Effector memory CD4-positive, alpha-beta T cell (primary cell): ENCODE data around the gene TMEM209.
"Not testable (repeated sequence)": the region's sequence is repeated elsewhere in the genome, so short reads cannot be mapped to it uniquely, and the experiment has no call there.

Experiments
- DNase-seq, 3 donors: peaks; one replicate each; pipeline ENCODE4 v3.0.0-alpha.2; 2020
- H3K27ac ChIP-seq: 2 replicates; pipeline ENCODE4 v1.7.0; 2013; ENCODE audit warnings: mild to moderate bottlenecking, low read length, moderate library complexity; ENCODE audit not compliant: insufficient read depth, poor library complexity, severe bottlenecking
- H3K27me3 ChIP-seq: replicated peaks from 2 replicates; pipeline ENCODE4 v1.7.0; 2013; ENCODE audit warnings: mild to moderate bottlenecking, low read length; ENCODE audit not compliant: insufficient read depth, control insufficient read depth, poor library complexity, severe bottlenecking
- H3K36me3 ChIP-seq: 2 replicates; pipeline ENCODE4 v1.7.0; 2013; ENCODE audit warnings: mild to moderate bottlenecking, low read length, moderate library complexity; ENCODE audit not compliant: control insufficient read depth, insufficient read depth
- H3K4me1 ChIP-seq: 2 replicates; pipeline ENCODE4 v1.7.0; 2013; ENCODE audit warnings: low read length, mild to moderate bottlenecking; ENCODE audit not compliant: control insufficient read depth, insufficient read depth, poor library complexity, severe bottlenecking
- H3K4me3 ChIP-seq: 2 replicates; pipeline ENCODE4 v1.7.0; 2013; ENCODE audit warnings: low read length, low read depth, mild to moderate bottlenecking; ENCODE audit not compliant: insufficient read depth, poor library complexity, severe bottlenecking
- H3K9me3 ChIP-seq: 2 replicates; pipeline ENCODE4 v1.7.0; 2013; ENCODE audit warnings: mild to moderate bottlenecking, low read length, moderate library complexity; ENCODE audit not compliant: control insufficient read depth

TMEM209 gene

DNA sequence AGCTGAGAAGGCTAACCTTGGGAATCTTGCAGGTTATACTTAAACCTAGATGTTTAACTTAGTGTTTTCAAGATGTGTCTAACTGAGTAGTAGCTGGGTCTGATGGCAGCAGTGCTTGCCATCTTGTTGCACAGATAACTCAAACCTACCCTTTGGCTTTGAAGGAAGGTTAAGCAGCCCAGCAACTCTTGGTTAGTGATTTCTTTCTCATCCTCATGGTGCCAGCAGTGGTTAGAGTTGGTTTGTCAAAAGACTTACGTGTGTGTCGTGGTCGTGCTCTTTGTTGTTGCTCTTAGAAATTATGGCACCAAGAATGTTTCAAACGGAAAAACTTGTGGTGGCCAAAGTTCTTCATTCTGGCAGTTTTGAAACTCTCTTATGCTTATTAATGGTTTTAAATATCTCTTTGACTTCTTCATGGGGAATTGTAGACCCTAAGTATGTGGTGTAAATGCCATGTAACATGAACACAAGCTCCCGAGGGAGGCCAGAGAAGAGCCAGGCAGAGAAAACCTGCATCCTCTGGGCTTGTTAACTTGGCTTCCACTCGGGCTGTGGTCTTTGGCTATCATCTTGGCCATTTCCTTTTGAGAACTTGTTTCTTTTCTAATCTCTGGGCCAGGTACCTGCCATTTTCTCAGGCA, 73.9 kb downstream of the TMEM209 start:
- Histone ChIP-seq H3K27me3 (no peaks in the 10 kb centered on the region), H3K4me3 (no peak overlapping the region), H3K9me3 (no peaks in the 10 kb centered on the region), H3K36me3 (peaks cover 36% of the 10 kb centered on the region), H3K4me1 (no peaks in the 10 kb centered on the region), H3K27ac (no peak overlapping the region)
- DNase-seq = no peak

DNA sequence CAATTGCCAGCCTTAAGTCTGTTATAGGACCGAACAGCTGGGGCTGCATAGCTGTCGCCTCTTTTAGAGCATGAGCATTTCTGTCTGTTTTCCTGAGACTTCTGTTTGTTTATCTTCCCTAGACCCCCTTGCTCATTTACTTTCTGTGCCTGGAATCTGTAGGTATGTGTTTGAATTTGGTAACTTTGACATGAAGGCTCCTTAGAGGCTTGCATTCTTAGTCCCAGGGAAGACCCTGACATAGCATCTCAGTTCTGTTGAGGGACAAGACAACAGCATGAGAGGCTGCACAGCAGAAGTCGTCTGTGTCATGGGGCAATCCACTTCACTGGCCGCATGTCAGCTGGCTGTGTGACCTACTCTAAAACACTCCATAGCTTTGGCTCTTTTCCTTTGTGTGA, 76.2 kb downstream of the TMEM209 start:
- peaks cover 44% of the 10 kb centered on the region for H3K36me3 ChIP-seq

DNA sequence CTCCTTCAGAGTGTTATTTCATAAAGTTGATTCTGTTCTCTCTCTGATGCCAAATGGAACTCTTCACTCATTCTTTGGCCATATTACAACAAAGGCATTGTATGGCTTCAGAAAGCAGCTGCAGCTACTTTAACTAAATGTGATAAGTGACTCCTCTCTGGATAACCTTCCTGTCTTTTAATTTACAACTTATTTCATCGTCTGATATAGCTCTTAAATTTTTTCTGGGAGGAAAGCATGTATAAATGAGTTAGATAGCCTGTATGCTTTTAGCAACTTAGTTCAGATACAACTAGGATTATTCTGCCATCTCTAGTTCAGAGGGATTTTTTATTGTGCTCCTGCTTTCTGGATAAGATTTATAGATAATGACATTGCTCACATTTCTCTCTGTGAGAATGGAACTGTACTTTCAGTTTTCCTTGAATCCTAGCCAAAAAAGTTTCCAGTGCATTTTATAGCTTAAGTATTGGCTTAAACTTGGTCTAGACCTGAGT, 77.3 kb downstream of the TMEM209 start:
- Histone ChIP-seq H3K4me3 (no peak overlapping the region), H3K36me3 (peaks cover 50% of the 10 kb centered on the region), H3K27ac (no peak overlapping the region), H3K27me3 (no peaks in the 10 kb centered on the region), H3K9me3 (no peaks in the 10 kb centered on the region), H3K4me1 (no peaks in the 10 kb centered on the region)
- no peak for DNase-seq

More for the DNA sequence above, 76.2 kb downstream of the TMEM209 start:
- no peak for DNase-seq
- Histone ChIP-seq H3K9me3 (no peaks in the 10 kb centered on the region), H3K4me1 (no peaks in the 10 kb centered on the region), H3K27ac (no peak overlapping the region), H3K27me3 (no peaks in the 10 kb centered on the region), H3K4me3 (no peak overlapping the region)

DNA sequence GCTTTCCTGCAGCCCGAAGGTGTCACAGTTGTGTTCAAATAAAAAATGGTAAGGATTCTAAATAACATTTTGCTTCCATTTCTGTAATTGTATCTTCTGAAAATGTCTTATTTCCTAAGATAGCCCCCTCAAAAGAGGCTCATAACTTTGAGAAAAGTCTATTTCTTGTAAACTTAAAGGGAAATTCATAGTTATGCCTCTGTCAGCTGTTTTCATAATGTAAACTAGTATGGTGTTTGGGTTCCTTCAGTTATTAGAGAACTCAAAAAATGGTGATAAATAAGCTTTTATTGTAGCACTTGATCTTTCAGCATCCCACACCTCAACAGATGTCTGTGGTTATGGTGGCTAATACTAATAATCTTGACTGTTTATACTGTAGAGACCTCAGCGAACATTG, 77.8 kb downstream of the TMEM209 start:
- Histone ChIP-seq H3K4me1 (no peaks in the 10 kb centered on the region), H3K27me3 (no peaks in the 10 kb centered on the region), H3K36me3 (peaks cover 50% of the 10 kb centered on the region), H3K9me3 (no peaks in the 10 kb centered on the region), H3K27ac (no peak overlapping the region), H3K4me3 (no peak overlapping the region)
- DNase-seq = no peak

DNA sequence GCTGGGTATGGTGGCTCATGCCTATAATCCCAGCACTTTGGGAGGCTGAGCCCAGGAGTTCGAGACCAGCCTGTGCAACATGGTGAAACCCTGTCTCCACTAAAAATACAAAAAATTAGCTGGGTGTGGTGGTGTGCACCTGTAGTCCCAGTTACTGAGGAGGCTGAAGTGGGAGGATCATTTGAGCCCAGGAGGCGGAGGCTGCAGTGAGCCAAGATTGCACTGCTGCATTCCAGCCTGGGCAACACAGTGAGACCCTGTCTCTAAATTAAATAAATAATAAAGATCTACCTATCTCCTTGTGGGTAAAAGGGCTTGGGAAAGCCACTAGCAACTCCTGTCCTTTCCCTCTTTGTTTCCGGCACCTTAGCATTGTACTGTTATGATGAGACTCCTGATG, 78.4 kb downstream of the TMEM209 start:
- H3K27ac ChIP-seq, H3K9me3 ChIP-seq, H3K4me1 ChIP-seq, H3K27me3 ChIP-seq, DNase-seq, H3K4me3 ChIP-seq: not testable (repeated sequence)
- H3K36me3 ChIP-seq = peaks cover 54% of the 10 kb centered on the region

DNA sequence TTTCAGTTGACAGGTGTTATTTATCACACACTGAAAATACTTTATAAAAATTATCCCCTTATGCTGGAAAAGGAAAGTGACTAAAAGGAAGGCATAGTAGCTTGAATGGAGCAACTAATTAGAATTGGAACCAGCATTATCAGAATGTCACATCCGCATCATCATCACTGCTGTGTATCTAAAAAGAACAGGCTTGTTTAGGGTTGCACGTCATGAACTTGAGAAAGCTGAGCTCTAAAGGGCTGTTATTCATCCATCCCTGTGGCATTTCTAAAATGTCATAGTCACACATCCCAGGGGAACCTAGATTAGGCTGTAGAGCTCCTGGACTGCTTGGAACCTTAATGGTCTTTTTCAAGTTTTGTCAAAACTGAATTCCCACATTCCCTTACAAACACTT, 80.5 kb downstream of the TMEM209 start:
- no peaks in the 10 kb centered on the region for H3K27me3 ChIP-seq
- no peak for DNase-seq
- H3K4me1 ChIP-seq = no peaks in the 10 kb centered on the region
- no peak overlapping the region for H3K4me3 ChIP-seq
- H3K9me3 ChIP-seq = no peaks in the 10 kb centered on the region
- H3K36me3 ChIP-seq = peaks cover 54% of the 10 kb centered on the region
- no peak overlapping the region for H3K27ac ChIP-seq

DNA sequence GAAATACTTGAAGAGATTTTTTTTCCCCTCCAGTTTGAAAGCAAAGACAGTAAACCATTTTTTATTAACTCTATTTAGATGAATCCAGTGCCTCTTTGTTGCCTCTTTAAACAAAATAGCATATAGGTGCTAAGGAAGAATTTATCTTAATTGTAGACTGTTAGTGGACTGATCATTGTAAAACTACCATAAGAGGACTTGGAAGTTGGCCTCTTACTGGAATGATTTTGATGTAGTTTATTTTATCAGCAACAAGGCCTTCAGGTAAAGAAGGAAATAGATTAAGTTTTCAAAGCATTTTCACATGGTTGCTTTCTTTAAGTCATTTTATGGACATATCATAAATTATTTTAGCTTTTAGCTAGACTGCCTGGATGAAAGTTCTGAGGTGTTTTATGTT, 81.7 kb downstream of the TMEM209 start:
- Histone ChIP-seq H3K4me1 (no peaks in the 10 kb centered on the region), H3K4me3 (no peak overlapping the region), H3K36me3 (peaks cover 52% of the 10 kb centered on the region), H3K9me3 (no peaks in the 10 kb centered on the region), H3K27me3 (no peaks in the 10 kb centered on the region), H3K27ac (no peak overlapping the region)
- DNase-seq = no peak

DNA sequence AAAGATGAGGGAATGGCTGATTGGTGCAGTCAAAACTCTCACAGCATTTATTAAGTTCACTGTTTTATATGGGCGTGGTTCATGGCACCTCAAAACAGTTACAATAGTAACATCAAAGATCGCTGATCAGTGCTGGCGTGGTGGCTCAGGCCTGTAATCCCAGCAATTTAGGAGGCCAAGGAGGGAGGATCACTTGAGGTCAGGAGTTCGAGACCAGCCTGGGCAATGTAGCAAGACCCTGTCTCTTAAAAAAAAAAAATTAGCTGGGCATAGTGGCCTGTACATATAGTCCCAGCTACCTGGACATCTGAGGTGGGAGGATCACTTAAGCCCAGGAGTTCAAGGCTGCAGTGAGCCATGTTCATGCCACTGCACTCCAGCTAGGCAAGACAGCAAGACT, 86.4 kb downstream of the TMEM209 start:
- DNase-seq = no peak
- no peaks in the 10 kb centered on the region for H3K4me1 ChIP-seq
- H3K4me3 ChIP-seq = no peak overlapping the region
- no peaks in the 10 kb centered on the region for H3K27me3 ChIP-seq
- no peak overlapping the region for H3K27ac ChIP-seq
- H3K36me3 ChIP-seq = peaks cover 28% of the 10 kb centered on the region
- no peaks in the 10 kb centered on the region for H3K9me3 ChIP-seq

DNA sequence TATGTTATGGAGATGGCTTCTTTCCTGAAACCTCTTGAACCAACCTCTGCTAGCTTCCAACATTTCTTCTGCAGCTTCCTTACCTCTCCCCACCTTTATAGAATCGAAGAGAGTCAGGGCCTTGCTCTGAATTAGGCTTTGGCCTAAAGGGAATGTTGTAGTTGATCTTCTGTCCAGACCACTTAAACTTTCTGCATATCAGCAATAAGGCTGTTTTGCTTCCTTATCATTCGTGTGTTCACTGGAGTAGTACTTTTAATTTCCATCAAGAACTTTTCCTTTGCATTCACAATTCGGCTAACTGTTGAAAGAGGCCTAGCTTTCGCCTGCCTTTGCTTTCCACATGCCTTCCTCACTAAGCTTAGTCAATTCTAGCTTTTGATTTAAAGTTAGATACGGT, 86.9 kb downstream of the TMEM209 start:
- no peak overlapping the region for H3K27ac ChIP-seq
- H3K9me3 ChIP-seq = no peaks in the 10 kb centered on the region
- no peak for DNase-seq
- no peaks in the 10 kb centered on the region for H3K4me1 ChIP-seq
- no peak overlapping the region for H3K4me3 ChIP-seq
- no peaks in the 10 kb centered on the region for H3K27me3 ChIP-seq
- peaks cover 25% of the 10 kb centered on the region for H3K36me3 ChIP-seq

DNA sequence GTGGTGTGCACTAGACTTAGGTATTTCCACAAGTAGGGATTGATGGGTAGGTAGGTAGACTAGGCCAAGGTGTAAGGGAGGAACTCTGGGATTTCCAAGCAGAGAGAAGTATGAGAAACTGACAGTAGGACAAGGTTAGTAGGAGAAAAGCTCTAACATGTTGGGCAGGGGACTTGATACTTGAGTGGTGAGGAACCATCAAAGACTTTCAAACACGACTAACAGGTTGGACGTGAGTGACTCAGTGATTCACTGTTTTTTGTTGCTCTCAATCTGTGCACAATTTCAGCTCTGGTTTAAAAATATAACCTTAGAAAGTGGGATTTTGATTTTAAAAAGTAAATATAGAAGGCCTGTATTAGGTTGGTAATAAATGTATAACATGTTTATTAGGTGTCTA, 90.4 kb downstream of the TMEM209 start:
- H3K36me3 ChIP-seq = peaks cover 4% of the 10 kb centered on the region
- H3K9me3 ChIP-seq = no peaks in the 10 kb centered on the region
- H3K4me1 ChIP-seq = no peaks in the 10 kb centered on the region
- H3K4me3 ChIP-seq = no peak overlapping the region
- no peaks in the 10 kb centered on the region for H3K27me3 ChIP-seq
- DNase-seq = no peak
- H3K27ac ChIP-seq = no peak overlapping the region
